ENCODE data around the gene TTC22.

The TTC22 gene

DNA sequence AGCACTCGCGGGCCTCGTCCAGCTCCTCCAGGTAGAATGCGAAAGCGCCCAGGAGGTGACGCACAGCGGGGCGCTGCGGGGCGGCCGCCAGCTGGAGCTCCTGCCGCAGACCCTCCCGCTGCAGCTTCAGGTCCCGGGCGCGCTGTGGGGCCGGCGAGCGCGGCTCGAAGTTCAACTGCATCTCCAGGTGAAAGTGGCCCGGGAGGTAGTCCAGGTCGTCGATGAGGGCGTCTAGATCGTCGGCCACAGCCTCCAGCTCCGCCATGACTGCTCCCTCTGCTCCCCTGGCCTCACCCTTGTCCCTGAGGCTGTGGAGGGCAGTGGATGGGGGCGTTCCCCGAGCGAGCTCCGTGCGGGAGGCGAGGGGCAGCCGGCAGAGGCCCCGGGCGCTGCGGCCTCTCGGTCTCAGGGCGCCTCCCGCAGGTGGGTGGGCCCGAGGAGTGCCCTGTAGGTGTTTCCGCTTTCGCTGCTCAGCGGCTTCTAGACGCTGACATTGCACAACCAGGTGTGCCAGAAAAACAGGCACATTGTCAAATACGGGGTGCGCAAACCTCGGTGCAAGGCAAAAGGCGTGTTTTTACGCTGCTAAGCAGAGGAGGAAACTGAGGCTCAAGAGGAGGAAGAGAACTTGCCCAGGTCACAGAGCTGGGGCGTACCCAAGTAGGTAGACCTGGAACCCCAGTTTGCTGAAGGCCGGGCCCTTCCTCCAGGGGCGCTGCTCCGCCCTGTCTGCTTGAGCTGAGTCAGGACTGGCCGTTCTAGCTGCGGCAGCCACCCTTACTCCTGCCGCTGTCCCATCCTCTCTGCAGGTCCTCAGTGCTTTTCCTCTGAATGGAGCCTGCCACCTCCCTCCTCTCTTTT lies at the start of gene TTC22:
TSS of gene TTC22 (minus strand) at position 425 of the 861 bp plus-strand sequence. CDS start at position 265, 160 bp downstream.
- DNase-seq, result no peak

DNA sequence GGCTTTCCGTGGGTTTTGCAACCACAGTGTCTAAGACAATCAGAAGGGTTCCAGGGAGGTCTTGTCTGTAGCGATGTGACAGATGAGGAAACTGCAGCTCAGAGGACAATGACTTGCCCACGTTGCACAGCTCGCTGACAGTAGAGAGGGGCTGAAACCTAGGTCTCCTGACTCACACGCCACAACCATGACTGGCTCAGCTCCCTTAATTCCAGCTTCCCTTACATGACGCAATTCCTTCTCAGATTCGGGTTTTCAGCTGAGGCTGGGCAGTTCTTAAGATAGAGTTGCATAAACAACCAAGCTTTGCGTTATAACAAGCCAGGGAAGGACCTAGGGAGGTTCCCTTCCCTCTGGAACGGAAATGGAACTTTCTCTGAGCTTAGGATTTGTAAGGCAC lies 49.6 kb upstream of the TTC22 start:
- no peak for DNase-seq

DNA sequence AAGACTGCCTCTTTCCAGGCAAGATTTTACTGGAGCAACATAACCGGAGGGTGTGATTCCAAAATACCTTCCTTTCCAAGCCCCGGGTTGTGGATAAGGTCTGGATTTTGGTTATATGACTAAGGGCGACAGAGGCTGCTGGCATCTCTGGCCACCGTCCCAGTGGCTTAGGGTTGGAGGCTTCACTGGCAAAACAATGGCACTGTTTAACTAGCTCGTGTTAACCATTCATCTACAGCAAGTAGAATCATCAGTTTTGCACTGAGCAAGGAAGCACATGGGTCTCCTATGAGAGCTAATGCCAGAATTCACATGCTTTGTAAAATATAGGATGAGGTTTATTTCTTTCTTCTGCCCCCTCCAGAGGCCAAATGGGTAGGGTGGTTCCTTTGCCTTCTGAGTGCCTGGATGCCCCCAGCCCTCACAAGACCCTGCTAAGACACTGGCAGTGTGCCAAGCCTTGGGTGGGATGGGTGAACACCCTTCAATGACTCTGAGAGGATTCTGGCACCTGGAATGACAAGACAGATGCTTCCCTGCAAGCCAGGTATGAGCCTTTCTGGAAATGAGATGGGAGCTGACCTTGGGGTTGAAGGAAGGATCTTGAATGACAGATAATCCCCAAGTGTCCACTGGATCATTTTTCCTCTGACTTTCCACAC lies 49.1 kb upstream of the TTC22 start:
- DNase-seq, result no peak

DNA sequence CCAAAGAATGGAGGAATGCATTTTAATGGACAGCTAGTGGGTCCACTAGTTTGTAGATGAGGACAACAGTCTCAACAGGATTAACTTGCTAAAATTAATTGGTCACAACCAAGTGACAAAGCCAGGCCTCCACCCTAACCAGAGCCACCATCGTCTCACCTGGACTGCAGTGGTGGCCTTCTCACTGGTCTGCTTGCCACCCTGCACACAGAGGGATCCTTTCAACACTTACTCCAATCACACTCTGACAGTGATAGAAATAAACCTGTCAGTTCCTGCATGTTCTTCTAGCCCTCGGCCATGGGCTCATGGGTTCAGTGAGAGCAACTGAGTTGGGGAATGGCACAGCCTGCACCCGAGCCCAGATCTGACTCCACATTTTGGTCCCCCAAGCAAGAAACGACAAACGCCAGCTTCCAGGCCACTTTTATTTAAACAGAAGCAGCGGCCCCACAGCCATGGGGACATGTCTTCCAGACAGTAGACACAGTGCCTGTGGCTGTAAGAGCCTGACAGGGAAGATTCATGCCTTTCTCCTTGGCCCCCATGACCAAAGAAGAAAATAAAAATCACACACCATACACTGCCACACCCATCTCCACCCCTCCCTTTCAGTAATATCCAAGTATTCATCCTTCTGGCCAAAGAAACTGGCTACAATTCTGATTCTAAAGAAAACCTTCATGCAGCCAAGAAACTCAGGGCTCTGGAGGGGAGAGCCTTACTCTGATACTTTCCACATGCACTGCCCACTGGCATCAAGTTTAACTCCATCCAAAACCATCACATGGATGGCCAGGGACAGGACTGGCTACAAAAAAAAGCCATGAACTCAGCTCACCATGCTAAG lies 48.3 kb upstream of the TTC22 start:
- DNase-seq, result no peak

DNA sequence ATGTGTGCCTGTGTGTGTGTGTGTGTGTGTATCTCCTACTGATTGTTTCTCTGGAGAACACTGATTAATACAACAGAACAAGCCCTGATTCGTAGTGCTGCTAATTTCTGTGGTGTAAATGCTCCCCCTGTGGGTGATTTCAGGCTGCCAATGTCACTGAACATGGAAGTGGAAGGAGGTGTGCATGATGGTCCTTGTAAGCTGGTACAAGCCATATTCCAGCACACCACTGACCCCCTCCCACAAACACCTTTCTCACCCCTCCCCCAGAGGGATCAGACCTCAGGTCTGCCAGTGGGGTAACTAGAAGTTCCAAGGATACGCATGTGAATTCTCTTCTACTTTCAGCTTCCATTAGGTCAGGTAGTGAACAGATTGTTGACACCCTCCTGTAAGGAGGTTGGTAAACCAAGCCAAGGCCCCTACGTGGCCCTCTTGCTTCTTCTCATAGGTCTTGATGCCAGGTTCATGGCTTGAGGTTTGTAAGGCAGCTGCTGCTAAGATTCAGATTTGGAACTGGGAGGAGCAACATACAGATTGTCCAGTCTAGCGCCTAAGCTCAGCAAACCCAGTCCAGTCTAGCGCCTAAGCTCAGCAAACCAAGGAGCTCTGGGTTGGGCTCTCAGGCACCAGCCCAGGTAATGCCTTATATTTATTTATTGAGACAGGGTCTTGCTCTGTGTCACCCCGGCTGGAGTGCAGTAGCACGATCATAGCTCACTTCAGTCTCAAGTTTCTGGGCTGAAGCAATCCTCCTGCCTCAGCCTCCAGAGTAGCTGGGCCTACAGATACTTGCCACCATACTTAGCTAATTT lies 47.2 kb upstream of the TTC22 start:
- no peak for DNase-seq

DNA sequence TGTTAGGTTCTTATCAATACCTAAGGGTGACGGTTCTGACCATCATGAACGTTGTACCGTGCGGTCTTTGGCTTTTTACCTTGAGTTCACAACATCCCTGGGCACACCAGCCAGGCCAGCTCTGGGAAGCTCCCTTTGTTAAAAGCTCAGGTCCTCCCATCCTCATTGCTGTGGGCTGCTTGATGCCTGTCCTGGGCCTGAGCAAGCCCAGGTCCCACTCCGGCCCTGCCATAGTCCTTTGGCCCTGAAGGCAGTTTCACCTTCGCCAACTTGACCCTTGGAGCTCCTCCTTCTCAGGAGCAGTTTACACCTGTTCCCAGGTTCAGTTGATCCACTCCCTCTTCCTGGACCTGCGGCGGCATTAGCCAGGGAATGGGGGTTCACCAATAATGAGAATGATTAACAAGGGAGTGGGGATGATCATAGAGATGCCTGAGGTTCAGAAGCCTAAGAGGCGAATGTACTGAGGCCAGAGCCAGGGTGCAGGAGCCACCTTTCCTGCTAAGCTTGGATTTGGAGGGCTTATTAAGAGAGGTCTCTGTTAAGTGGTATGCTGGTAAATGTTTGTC lies 45.7 kb upstream of the TTC22 start:
- no peak for DNase-seq

DNA sequence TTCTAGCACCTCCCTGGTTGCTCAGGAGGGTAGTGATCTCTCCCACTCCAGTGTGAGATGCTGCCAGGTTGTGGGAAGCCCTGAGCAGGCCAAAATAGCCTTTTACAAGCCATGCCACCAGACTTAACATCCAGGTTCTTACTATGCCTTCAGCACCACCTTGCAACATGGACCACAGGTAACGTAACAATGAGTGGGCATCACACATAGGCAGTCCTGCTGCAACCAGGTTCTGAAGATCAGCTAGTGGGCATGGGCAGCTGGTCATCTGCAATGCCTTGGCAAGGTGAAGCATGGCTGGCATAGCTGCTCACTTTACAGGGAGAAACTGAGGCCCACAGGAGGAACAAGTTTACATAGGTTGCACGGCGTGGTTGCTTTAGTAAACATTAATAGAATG lies 45.2 kb upstream of the TTC22 start:
- DNase-seq, result no peak

DNA sequence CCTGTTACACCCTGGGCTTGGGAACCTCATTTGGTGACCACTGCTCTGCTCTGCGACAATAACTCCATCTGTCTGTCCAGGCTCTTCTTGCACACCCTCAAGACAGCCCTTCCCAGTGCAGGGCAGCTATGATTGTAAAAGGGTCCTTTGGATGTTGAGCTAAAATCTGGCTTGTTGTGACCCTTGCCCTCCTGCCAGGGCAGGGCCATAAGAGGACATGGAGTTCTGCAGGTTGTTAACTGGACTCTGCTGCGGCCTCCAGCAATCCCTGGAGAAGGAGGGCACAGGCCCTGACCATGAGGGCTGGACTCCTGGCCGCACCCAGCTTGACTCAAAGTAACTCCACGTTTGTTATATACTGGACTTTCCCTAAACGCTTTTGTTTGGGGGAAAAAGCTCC lies 44.6 kb upstream of the TTC22 start:
- DNase-seq, result no peak

DNA sequence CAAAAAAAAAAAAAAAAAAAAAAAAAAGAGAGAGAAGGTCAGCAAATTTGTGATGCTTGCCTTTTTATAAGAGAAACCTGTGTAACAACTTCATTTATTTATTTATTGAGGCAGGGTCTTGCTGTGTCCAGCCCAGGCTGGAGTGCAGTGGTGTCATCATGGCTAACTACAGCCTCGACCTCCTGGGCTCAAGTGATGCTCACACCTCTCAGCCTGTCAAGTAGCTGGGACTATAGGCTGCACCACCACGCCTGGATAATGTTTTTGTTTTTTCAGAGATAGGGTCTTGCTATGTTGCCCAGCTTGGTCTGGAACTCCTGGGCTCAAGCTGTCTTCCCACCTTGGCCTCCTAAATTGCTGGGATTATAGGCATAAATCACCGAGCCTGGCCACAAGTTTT lies 43.4 kb upstream of the TTC22 start:
- no peak for DNase-seq

DNA sequence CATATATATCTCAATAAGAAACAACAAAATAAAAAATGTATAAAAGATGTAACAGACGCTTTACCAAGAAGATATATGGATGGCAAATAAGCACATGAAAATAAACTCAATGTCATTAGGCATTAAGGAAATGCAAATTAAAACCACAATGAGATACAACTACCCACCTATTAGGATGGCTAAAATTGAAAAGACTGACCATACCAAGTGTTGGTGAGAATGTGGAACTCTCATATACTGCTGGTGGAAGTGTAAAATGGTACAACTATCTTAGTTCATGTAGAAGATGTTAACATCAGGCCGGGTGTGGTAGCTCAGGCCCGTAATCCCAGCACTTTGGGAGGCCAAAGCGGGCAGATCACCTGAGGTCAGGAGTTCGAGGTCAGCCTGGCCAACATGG lies 42.3 kb upstream of the TTC22 start:
- no peak for DNase-seq

DNA sequence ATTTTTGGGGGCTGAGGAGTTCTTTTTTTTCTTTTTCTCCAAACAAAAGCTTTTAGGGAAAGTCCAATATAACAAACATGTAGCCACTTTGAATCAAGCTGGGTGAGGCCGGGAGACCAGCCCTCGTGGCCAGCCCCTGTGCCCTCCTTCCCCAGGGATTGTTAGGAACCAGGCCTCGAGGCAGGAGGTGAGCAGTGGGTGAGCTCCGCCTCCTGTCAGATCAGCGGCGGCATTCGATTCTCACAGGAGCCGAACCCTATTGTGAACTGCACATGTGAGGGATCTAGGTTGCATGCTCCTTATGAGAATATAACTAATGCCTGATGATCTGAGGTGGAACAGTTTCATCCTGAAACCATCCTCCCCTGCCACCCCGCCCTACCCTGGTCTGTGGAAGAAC lies 41.8 kb upstream of the TTC22 start:
- no peak for DNase-seq

DNA sequence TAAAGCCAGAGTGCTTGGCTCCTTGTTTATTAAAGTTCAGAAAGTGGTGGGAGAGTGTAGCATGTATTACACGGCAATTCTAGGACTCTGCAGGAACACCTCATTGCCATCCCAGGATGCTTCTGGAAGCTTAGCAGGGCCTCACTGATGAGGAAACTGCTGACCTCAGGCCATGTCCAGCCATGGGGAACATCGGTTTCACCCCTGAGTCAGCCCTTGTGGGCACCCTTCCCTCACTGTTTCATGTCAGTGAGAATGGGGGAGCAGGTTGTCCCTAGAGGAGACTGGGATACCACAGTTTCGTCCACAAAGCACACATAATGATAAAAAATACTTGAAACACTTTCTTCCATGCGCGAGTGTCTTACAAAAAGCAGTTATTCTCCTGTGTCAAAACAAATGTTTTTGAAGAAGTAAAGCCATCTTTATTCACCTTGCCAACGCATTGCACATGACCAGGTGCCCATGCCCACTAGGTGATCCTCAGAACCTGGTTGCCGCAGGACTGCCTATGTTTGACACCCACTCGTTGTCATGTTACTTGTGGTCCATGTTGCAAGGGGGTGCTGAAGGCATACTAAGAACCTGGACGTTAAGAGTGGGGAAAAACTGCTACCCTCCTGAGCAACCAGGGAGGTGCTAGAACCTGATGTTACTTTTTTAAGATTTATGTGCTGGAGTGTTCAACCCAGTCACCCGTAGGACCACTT lies 41.2 kb upstream of the TTC22 start:
- DNase-seq, result no peak

DNA sequence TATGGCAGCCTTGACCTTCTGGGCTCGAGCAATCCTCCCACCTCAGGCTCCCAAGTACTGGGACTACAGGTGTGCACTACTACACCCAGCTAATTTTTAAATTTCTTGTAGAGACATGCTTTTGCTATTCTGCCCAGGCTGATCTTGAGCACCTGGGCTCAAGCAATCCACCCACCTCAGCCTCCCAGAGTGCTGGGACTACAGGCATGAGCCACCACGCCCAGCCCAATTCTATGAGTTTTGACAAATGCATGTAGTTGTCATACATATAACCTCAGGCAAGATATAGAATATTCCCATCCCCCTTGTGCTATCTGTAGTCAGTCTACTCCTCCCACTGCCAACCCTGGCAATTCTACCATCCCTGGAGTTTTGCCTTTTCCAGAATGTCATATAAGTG lies 38.7 kb upstream of the TTC22 start:
- no peak for DNase-seq

DNA sequence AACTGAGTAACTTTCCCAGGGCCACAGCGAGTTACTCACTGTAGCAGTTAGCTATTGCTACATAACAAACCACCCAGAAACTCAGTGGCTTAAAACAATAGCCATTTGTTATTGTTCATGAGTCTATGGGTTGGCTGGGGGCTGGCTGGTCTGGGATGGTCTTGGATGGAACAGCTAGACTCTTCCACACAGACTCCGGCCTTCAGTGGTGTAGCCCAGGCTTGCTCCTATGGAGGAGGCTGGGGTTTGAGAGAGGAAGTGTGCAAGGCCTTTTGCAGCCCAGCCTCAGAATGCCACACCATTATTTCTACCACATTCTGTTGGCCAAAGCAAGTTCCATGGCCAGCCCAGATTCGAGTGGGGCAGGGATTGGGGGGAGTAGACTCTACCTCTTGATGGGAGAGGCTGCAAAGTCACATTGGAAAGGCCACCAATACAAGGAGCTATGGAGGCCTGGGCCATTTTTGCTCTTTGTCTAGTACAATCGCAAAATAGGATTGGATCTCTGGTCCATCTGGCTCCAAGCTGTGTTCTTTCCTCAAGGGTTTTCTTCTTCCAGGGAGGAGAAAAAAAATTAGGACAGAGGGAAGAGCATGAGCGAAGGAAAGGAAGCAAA lies 37.5 kb upstream of the TTC22 start:
- DNase-seq, result no peak

DNA sequence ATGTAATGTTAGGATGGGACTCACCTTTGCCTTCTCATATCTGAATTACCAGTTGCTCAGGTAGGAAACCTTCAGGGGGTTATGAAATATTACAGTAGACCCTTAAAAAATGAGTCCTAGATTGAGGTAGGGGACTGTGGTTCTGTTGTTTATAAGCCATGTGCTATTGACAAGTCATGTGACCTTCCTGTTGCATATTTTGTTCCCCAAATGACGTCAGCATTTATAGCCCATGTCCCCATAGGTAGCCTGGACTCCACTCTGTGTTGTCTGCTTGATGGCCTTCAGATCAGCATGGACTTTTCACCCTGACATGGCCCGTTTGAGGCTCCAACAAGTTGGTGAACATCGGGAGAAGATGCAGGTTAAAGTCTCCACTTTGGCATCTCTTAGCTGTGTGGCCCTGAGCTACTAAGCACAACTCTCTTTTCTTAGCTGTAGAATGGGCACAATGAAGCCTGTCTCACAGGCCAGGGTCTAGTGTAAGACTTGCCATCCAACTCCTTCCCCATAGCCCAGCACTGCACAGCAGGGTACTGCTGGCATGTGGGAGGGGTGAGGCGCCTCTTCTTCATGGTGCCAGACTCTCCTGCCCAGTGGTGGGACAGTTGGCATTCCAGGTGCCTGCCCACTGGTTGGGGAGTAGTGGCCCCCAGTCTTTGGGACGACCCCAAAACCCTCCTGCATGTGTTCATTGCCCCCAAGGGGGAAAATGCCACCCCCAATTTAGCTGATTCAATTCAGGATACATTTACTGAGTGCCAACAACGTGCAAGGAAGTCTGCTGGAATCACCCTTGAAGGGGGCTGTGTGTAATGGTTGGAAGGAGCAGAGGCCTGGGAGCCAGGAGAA lies 36.1 kb upstream of the TTC22 start:
- no peak for DNase-seq

DNA sequence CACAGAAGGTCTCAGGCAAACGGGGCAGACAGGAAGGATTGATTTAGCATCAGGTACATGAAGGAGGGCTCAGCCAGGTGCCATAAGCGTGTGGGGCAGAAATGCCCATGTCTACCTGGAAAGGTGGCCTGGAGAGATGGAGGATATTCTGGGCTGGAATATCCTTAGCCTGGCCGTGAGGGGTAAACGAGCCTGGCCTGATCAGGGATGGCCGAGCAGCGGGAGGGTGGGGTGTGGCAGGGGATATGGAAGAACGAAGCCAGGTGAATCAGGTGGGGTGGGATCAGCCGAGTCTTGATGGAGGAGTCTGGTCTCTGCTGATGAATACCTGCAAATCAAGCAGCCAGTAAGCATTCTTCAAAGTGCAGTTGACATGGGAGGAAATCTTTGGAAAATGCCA lies 35.5 kb upstream of the TTC22 start:
- no peak for DNase-seq

DNA sequence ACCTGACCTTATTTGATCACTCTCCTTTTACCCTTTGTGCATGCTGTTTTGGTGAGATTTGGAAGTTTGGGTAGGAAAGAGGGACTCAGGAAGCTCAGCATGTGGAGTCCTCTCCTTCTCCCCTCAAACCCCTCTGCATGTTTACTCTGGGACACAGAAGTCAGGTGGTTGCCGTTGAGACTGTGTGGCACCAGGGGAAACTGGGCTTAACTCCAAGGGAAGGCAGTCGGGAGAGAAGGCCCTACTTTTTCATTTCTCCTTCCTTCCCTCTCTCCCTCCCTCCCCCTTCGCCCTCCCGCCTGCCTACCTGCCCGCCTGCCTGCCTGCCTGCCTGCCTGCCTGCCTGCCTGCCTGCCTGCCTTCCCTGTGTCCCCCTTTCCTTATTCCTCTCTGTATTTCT lies 34.8 kb upstream of the TTC22 start:
- no peak for DNase-seq

DNA sequence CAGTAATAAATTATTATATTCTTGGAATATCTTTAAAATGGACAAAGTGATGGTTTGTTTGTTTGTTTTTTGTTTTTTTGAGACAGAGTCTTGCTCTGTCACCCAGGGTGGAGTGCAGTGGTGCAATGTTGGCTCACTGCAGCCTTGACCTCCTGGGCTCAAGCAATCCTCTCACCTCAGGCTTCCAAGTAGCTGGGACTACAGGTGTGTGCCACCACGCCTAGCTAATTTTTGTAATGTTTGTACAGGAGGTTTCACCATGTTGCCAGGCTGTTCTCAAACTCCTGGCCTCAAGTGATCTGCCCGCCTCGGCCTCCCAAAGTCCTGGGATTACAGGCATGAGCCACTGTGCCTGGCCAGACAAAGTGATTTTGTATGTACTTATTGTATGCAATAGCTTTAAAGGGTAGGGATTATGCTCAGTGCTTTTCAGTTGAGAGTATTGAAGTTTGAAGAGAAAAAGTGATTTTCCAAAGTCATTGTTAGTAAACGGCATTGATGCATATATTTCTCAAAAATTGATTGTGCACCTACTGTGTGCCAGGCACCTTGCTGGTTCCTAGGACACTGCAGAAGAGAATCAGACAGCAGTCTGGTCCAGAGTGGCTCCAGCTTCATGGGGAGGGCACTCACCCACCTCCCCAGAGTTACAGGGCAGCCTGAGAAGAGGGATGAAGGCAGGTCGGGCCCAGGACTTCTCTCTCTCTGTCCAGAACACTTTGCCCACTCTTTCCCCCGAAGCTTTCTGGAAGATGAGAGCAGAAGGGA lies 34.2 kb upstream of the TTC22 start:
- DNase-seq, result no peak

DNA sequence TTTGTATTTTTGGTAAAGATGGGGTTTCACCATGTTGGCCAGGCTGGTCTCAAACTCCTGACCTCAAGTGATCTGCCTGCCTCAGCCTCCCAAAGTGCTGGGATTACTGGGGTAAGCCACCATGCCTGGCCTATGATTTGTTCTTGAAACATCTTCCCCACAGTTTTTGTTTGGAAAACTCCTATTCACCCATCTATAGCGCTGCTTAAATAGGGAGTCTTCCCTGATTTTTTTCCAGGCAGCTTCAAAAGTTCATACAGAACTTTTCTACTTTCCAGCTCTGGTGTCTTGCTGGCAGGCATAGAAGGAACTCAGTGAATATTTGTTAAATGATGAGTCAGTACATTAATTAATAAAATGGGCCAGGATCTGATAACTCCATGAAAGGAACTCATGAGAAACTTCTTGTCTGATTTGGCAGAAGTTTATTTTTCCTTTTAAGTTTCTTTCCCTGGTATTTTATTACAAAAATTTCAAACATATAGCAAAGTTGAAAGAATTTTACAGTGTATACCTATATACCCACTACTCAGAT lies 33.0 kb upstream of the TTC22 start:
- DNase-seq, result no peak

All from NCI-H1417 treated with DMSO at 0.1 percent for 48 hours (cell line).